ENCODE measurements around the gene PDPN.

The PDPN gene

DNA sequence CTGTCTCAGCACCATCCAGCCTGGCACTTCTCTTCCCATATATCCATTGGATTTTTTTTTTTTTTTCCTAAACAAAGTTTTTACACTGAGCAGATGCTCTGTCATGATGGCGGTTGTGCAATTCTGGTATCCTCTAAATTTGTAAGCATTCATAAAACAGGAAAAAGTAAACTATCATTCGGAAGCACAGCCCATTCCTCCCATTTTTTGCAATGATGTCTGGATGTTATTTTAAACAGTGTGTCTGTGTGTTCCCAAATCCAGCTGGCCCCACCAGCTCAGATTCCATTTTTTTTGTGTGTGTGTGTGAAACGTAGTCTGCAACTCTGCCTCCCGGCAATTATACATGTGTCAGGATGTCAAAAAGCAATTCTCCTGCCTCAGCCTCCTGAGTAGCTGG, 33.5 kb downstream of the PDPN start:
- no peak for DNase-seq

DNA sequence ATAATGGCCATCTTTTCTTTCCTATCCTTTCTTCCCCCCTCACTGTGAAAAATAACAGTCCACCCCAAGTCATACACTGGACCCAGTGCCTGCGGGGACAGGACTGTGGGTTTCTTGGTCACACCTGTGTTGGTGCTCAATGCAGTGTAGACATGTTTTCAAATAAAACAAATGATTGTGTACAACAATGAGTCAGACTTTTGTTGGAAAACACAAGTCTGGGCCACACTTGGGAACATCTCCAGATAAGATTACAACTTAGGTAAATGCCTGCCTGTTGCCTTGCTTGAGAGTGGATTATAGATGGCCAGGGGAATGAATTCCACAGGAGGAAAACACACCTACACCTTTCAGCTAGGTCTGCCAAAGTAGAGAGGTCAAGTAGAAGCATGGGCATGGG, 34.1 kb downstream of the PDPN start:
- DNase-seq, result no peak

DNA sequence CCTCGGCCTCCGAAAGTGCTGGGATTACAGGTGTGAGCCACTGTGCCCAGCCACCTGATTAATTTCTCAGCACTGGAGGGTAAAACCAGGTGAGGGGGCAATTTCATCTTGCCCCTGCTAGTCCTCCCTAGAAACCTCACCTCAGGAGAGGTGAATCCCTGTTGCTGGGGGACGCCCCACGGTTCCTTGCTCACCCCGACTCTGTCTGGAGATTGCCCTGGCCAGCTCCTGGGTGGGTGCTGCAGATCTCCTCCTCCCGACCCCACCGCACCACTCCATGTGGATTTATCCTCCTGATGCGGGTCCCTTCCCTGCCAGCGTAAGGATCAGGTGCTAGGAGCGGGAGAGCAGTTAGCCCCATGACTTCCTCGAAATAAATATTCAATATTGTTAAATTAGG, 34.9 kb downstream of the PDPN start:
- no peak for DNase-seq

GRCh38 chr1:13619909-13620308, 36.3 kb downstream of the PDPN start:
- no peak for DNase-seq

DNA sequence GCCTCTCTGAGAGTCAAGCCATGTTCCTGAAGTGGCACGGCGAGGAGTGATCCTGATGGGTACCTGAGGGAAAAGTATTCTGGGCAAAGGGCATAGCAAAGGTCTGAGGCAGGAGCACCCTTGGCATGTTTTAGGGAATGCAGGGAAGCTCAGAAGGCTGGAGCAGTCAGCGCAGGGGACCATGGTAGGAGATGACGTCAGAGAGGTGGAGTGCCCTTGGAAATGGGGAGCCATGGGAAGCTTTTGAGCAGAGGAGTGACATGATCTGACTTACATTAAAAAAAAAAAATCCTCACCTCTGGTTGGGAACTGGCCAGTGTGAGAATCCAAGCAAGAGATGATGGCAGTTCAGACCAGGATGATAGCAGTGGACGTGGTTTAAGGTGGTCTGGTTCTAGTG, 37.2 kb downstream of the PDPN start:
- no peak for DNase-seq

DNA sequence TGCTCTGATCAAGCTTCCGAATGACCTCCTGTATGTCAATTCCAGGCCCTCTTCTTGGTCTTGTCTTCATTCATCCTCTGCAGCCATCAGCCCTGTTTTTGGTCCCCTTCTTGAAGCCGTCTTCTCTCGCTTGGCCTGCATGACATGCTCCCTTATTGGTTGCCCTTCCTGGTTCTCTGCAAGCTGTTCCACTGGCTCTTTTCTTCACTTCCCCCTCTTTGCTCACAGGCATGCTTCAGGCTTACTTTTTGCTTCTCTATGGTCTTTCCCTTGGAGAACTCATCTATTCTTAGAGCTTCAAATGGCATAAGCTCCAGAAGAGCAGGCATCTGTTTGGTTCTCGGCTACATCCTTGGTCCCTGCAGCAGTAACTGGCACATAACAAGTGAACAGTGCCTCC, 38.8 kb downstream of the PDPN start:
- DNase-seq, result no peak

DNA sequence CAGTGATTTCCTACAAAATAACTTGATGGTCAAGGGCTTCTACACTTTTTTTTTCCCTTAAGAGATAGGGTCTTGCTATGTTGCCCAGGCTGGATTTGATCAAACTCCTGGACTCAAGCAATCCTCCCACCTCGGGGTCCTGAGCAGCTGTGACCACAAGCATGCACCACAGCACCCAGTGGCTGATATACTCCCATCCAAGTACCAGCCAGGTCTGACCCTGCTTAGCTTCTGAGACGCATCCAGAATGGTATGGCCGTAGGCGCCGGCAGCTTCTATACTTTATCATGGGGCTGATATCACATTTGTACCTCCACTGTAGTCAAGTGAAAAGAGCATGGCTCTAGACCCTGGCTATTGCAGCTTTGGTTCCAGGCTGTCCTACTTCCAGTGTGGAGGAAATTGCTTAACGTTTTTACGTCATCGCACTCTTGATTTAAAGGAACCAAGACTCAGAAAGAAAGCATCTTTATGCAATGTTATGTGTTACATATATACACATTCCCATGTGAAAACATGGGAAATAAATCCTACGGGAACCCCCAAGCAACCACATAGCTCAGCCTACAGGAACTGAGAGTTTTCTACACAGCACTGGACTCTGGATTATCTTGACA, 39.5 kb downstream of the PDPN start:
- no peak for DNase-seq

- no peak for DNase-seq
Observed at GRCh38 chr1:13624526-13624925, 40.9 kb downstream of the PDPN start.

- no peak for DNase-seq
Observed at GRCh38 chr1:13627127-13627526, 43.5 kb downstream of the PDPN start.

DNA sequence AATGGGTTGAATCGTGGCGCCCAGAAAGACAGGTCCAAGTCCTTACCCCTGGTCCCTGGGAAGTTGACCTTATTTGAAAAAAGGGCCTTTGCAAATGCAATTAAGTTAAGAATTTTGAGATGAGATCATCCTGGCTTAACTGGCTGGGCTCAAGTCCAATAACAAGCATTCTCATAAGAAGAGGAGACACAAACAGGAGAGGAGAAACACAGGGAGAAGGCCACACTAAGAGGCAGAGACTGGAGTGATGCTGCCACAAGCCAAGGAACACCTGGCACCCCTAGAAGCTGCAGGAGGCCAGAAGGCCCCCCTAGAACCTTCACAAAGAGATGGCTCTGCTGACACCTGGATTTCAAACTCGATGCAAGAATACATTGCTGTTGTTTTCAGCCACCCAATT, 44.6 kb downstream of the PDPN start:
- no peak for DNase-seq

DNA sequence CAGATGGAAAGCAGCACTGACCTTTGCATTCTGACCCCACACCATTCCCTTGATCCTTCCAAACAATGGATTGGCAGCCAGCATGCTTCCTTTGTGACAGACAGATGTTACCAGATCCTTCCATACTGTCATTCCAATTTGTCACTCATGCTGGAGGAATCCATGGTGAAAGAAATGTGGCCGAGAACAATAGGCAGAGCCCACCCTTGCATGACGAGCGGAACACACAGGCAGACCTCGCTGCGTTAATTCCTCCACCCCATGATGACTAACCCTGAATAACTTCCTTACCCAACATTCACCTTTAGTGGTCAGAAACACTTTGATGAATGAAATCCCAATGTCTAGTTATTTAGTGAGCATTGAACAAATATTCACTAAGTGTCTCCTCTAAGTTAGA, 45.1 kb downstream of the PDPN start:
- no peak for DNase-seq

DNA sequence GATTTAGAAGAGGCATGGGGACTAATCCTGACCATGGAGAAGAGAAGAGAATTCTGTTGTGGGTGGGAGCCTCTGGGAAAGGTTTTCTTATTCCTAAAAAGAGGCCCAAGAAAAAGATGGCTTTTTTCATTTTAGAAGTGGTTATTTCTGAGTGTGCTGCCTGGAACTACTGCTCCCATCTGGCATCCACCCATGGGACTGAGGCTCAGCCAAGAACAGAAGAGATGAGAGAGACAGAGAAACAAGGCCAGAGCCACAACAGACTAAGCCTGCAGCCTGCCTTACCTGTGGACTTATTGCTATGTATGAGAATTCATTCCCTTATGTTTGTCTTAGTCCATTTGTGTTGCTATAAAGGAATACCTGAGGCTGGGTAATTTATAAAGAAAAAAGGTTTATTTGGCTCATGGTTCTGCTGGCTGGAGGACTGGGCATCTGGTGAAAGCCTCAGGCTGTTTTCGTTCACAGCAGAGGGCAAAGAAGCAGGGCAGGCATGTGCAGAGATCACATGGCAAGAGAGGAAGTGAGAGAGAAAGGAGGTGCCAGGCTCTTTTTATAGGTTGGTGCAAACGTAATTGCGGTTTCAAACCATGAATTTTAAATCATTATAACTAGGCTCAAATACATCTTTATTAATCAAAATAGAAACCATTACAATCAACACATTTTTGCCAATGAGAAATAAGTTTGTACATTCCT, 58.8 kb downstream of the PDPN start:
- no peak for DNase-seq

- DNase-seq, result no peak
Observed at GRCh38 chr1:13643017-13643416, 59.4 kb downstream of the PDPN start.

DNA sequence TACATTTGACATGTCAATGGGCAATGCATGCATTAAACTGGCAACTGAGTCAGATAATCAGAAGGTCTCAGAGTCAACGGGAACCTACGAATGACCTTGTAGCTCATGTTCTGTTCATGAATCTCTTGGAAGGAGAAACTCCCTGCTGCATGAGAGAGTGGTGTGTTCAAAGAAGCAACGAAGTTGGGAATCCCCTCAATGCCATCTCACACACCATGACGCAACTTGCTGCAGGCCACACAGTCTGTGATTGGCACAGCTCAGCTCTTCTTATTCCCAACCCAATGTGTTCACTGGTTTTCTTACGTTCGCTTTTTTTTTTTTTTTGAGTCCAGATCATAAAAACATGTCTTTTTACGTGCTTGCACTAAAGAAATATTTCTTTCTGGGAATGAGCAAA, 62.9 kb downstream of the PDPN start:
- DNase-seq, result no peak

DNA sequence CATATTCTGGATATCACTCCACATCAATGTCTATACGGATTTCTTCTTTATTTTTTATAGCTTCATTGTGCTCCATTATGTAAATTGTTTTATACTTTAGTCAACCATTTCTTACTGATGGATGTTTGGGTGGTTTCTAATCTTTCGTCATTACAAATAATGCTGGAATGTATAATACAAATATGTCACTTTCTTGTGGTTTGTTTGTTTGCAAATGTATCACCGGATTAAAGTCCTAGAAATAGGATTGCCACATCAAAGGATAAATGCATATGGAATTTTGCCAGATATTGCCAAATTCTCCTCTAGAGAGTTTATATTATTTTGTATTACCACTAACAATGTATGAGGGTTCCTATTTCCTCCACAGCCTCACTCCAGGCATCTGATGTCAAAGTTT, 67.6 kb downstream of the PDPN start:
- DNase-seq, result no peak

- DNase-seq, result no peak
Observed at GRCh38 chr1:13652238-13652637, 68.6 kb downstream of the PDPN start.

- no peak for DNase-seq
Observed at GRCh38 chr1:13661539-13661938, 77.9 kb downstream of the PDPN start.

DNA sequence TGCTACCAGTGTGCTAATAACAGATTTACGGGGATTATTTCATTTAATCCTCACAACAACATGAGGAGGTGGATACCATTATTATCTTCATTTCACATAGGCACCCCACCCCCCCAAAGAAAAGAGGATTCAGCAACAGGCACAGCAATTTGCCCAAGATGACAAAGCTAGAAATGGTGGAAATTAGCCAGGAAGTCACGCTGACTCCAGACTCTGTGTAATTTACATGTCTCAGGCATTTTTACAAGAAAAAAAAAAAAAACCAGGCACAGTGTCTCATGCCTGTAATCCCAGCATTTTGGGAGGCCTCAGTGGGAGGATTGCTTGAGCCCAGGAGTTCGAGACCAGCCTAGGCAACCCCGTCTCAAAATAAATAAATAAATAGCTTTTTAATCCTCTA, 78.9 kb downstream of the PDPN start:
- DNase-seq, result no peak

DNA sequence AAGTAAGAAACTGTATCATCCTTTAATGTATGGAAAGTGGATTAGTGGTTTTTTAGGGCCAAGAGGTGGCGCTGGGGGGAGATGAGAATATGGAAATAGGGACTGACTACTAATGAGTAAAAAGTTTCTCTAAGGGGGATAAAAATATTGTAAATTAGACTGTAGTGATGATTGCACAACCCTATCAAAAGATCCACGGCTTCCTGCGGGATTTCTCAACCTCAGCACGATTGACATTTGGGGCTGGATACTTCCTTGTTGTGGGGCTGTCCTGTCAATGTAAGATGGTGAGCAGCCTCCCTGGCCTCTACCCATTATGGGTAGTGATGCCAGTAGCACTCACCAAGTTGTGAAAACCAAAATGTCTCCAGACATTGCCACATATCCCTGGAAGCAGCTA, 80.3 kb downstream of the PDPN start:
- no peak for DNase-seq

DNA sequence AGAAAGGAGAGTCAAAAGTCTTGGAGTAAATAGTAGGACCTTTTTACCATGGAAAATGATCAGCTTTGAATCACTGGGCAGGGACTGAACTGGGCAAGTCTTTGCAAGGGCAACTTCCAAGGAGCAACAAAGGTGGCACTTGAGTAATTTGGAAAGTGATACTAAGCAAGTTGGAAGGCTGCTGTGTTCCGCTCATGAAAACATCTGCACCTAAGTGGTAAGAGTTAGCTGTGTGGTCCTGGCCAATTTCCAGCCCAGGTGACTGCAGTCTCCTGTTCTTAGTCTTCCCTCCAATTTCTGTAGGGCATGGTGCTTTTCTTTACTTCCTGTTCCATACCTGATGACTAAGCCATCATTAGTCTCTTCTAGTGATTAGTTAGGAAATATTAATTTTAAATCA, 80.8 kb downstream of the PDPN start:
- DNase-seq, result no peak

- no peak for DNase-seq
Observed at GRCh38 chr1:13666317-13666716, 82.7 kb downstream of the PDPN start.
